ENCODE results near the gene BRD1.

The BRD1 gene

DNA sequence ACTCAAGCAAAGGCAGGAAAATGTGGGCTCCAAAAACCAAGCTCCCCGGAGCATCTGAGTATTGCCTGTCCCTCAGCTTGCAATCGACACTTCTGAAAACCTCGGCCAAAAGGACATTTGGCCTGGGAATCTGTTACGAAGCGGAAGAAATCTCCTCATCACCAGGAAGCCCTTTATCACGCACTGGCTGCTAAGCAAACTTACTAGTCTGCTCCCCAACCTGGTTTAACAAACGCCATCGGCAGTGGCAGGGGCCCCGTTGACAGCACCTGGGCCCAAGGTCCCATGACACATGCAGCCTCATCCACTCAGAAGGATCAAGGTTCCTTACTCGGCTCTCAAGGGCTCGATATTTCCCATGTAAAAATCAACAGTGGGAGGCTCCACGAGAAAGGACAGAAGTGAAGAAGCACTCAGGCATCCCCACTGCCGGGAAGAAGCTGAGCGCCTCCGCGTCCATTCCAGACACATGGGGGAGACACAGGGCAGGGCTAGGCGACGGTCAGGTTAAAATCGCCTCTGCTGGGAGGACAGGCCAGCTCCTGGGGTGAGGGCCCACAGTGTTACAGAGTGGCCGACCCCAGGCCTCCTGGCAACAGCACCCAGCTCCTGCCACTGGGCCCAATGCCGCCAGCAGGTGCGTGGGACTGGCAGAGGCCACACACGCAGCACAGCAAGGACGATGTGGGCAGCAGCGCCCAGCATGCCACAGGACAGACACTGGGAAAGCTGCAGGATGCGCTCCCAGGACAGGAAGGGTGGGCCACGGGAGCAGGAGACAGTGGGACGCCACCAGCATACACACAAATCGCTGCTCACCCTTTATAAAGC lies 27.1 kb downstream of the BRD1 start:
- DNase-seq = no peak

DNA sequence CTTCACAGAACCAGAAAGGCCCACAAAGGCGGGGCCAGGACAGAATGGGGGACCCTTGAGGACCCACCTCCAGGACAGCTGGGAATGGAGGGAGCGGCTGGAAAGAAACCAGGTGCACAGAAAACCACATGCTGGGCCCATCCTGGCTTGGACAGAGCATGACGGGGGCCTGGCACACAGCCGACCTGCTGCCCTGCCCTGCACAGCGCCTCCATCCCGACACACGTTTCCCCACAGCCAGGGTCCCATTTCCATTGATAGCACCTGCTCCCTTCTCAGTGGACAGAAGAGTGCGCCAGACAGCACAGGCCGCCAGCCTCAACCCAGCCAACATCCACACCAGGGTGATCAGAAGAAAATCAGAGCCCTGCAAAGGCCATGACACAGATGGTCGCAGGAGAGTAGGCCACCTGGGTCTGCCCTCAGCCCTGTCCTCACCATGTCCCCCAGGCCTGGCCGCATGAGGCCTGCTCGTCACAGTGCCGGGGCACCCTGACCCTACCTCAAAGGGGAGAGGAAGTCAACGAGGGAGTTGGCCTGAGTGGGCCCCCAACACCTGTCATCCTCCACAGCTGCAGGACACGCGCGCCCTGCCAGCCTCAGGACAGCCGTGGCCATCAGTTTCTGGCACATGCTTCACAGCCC lies 28.1 kb downstream of the BRD1 start:
- DNase-seq = no peak

DNA sequence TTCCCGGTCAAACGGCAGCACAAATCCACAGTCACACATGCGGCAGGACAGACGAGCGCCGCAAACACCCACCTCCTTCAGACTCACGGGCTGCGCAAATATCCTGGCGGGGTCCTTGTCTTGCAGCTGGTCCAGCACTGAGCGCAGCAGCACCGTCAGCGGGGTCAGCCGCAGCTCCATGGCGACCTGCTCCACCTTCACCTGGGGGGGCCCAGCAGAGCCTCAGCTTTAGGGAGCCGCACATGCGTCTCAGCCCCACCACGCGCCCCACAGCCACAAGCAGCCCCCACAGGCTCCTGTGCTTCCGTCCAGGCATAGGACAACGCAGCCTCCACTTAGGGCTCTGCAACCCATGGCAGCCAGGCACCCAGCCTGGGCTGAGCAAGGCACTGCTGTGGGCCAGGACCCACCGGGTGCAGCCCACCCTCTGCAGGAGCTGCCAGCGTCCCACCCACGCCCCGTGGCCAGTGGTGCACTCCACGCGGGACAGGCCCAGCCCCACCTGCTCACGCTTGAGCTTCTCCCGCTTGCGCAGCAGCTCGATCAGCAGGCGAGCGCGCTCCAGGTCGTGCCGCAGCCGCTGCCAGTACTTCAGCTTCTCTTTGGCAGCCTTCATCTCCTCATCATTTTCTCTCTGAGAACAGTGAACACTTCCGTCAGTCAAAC lies 29.1 kb downstream of the BRD1 start:
- no peak for DNase-seq

DNA sequence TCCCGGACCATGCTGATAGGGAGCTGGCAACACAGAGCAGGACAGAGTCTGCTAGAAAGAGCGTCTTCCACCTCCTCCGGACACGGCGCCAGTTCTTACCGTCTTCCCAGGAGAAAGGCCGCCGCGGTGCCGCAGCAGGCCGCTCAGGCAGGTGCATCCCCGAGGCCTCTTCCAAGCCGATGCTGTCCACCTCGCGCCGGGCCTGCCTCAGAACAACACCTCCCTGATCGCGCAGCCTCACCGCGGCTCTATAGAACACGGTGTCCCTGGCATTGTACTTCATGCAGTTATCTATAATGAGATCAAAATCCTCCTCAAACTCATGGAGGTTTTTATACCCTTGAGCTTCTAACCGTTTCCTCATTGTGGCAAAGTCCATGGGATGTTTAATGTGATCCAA lies 30.0 kb downstream of the BRD1 start:
- no peak for DNase-seq

DNA sequence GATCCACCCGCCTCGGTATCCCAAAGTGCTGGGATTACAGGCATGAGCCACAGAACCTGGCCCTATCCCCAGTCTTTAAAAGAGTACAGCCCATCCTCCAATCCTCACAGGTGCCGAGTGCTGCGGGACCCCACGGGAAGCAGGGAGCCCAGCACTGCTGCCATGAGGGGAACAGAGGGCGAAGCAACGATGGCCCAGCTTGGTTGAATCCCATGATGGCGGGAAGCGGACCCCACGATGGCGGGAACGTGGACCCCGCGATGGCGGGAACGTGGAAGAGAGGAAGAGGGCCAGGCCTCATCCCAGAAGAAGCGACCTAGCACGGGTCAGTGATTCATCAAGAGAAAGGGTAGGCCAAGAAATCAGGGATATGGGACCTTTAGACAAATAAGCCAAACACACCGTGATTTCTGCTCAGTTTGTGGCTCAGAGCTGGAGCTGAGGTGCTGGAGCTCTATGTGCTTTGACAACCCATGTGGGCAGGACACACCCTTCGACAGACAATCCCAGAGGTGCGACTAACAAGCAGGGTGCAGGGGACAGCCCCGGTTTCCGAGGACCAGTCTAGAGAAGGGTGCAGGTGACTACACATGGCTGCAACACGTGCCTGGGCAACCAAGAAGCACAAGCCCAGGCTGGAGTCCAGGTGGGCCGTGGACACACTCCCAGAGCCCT lies 30.9 kb downstream of the BRD1 start:
- DNase-seq = no peak

DNA sequence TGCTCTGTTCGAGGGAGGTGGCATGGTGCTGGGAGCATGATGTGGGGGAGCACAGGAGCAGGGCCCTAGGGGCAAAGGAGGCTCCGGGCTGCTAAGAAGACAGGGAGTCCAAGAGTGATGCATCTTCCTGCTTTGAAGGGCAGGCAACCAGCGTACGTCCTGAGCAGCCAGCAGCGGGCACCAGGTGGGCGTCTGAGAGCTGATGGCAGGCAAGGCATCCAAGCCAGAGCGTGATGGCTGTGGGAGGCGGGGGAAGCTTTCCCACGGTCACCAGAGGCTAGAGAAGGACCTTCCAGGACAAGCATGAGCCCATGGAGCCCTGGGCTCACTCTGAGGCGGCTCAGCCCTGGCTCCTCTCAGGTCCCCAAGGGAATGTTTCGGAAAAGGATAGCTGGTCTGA lies 32.2 kb downstream of the BRD1 start:
- no peak for DNase-seq

DNA sequence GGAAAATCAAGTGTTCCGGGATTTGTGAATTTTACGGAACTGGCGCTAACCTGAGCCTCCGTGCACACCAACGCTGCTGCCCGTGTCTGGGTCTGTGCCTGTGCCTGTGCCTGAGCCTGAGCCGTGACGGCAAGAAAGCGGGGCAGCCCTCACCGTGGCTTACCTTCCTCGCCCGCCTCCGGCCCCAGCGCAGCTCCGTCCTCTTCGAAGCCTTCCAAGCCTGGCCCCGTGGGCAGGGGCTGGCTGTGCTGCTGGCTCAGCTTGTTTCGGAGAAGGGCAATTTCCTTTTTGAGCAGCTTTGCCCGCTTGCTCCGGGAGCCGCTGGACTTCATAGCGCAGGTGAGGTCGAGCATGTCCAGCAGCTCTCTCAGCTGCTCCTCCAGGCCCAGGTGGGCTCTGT lies 33.8 kb downstream of the BRD1 start:
- no peak for DNase-seq

DNA sequence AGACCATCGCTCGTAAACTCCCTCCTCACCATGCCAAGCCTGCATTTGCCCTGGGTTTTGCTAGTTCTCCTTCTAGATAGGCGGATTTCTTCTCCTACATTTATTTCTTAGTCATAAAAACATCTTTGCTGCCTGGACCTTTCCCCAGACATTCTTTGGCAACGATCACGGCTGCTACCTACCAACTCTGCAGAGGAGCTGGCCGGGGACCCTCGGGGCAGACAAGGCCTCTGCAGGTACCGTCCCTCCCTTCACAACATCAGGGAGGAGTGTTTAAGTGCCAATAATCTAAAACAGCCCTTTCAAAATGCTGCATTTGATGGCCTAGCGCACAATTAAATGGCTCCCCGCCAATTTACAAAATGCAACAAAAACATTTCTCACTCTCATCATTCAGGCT lies 34.4 kb downstream of the BRD1 start:
- DNase-seq = no peak

DNA sequence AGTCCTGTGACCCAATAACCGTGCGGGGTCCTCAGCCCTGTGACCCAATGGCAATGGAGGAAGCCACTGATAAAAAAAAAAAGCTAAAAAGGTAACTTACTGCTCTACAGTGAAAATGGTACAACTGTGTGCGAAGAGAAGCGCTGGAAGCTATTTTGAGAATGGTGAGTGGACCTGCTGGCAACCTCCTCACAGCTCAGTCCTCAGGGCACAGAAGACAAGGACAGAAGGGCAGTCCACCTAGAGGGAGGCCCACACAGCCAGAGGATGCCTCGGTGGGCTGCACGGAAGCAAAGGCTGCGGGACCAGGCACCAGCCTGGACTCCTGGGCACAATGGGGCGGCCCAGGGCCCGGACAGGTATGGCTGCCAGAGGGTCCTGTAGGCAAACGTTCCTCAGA lies 35.6 kb downstream of the BRD1 start:
- no peak for DNase-seq

DNA sequence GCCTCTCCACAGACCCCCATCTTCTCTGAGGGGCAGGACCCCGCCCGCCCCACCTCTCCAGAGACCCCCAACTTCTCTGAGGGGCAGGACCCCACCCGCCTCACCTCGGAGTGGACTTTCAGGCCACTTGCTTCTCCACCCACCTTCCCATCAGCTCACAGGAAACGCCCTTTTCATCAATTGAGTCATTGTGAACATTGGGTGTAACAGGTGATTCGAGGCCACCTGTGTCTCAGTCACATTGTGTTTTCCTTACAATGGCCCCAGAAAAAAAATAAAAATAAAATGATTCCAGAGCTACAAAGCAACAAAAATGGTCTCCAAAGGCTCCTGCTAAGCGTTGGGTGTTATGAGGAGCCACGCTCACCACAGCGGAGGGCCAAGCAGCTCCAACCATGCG lies 36.0 kb downstream of the BRD1 start:
- DNase-seq = no peak

DNA sequence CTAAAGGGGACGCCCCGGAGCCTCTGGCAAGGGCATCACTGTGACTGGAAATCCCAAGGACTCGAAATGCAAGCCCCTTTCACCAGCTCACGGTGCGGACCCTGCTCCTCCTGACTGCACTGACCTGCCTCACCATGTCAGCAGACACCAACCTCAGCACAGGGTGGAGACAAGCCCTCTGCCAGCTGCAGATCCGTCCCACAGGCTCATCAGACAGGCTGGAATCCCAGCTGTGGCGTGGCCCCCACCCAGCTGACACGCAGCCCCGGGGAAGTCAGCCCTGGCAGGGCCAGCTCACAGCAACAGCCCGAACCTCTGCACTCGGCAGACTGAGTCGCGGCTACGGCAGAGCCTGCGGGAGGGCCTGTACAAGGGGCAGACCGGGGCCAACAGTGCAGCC lies 36.8 kb downstream of the BRD1 start:
- no peak for DNase-seq

DNA sequence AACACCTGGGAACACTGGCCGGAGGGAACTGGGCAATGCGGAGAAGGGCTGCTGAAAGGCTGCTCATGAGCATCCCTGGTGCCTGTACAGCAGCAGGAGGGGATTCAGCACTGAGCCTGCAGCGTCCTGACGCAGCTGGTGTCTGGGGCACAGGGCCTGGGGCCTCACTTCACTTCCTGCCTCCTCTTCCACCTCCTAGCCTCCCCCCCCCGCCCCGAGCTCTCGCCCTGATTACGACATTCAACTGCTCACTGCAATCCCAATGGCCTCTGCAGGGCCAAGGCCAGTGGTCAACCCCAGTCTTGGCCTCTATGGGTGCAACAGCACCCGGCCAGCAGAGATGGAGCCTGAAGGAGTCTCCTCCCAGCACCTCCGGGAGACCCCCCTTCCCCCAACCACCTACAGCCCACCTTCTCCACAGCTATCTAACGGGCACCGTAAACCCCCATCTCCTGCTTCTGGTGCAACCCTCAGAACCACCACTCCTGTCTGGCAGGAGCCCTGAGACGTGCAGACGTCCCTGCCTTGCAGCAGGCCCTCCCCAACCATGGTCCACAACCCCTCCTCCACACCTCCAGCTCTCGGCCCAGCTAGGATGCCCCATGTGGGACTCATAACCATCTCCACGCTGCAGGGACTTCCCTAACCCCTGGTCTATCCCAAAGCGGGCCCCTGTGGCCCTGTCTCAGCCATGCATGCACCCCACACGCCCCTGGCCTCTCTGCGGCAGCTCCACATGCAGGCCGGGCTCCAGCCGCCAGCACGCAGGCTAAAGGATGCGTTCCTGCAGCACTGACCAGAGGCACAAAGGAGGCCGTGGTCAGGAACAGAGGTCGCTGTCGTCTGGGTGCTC lies 38.2 kb downstream of the BRD1 start:
- no peak for DNase-seq

DNA sequence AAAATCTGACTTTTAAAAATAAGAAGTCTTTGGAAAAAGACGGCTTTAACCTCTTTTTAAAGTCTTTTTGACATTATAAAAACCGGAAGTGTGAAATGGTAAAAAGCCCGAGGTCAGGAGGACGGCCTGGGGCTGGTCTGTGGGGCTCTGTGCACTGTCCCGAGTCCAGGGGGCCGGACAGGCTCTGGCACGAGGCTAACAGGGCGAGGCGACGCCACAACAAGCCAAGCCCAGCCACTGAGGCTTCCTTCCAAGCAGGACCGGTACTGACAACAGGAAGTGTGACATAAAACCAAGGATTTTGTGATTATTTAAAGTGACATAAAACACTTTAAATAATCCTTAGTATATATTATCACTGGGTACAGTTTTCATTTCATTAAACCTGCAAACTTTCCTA lies 39.2 kb downstream of the BRD1 start:
- DNase-seq = no peak

DNA sequence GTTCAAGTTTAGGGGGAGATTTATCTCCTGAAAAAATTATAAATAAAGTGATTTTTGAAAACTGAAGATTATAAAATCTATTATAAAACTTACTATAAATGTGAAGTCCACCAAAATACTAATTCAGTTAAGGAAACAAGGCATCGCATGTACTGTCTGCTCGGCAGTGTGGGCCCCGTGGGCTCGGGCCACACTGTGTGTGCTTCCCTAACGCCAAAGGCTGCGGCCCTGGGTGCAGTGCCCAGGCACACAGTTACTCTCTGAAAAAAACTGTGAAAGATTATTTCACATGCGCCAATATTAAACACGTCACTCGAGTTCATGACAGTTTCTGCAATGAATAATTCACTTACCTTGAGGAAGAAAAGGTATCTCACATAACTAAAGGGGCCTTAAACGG lies 39.8 kb downstream of the BRD1 start:
- no peak for DNase-seq

DNA sequence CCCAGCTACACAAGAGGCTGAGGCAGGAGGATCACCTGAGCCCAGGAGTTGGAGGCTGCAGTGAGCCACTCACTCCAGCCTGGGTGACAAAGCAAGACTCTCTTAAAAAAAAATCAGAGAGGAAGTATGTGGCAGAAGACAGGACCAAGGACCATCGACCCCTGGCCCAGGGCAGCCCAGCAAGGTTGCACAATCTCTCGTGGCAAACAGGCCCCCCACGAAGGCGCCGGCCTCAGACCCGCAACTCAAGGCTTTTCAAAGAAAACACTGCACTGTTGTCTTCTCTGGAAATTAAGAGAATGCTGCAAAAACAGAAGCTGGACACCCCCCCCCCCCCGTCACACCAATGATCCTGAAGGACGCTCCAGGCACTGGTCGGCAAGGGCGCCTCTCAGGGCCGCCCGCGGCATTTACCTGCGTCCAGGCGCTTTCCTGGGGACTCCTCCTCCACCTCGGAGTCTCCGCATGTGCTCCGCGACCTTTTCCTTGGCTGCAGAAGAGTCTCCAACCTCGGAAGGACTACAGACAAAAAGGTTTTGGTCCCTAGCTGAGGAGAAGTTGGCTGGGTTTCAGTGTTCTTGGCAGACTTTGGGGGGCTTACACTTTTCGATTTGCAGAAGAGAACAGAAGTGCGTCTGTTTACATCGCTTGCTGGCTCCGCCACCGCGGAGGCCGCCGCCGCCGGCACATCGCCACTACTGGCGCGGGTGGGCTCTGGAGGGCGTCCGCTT lies 40.5 kb downstream of the BRD1 start:
- DNase-seq = no peak

DNA sequence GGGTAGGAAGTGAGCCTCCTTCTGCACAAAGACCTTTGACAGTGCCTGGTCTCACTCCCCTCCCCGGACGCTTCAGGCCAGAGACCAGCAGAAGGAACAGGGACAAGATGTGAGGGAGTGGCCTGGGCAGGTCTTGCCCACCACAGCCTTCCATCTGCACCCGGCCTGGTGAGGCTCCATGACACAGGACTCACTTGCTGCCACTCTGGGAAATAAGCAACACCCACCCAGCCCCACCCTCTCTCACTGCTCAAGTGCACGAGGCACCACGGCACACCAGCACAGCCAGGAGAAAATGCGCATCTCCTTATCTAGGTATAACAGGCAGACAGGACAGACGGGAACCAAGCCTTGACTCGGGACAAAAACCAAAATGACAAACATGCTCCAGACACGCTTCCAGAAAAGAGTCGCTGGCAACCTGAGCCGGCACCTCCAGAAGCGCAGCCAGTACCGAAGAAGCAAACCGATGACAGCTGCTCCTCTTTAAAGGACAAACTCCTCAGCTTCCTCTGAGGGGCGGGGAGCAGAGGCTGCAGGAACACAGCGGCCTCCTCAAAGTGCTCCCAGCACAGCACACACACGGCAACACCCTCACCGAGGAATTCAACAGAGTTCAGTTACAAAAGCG lies 41.7 kb downstream of the BRD1 start:
- no peak for DNase-seq

DNA sequence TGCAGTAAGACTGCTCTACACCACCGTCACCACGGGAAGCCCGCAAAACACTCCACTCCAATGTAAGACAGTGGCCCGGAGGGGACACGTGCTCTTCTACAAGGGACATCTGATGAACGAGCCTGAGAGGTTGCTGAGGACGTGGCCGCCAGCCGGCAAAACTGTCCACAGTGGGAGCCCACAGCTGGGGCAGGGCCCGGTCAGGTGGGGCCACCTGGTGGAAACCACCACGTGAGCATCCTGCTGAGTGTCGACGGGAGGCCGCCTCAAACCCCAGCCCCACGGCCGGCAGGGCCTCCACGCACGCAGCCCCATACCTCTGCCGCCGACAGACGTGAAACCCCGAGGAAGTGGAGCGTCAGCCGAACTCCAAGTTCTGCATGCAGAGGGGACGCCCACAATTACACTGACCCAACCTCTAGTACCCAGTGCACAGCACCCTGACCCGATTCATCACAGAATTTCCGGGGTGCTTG lies 42.6 kb downstream of the BRD1 start:
- DNase-seq = no peak

DNA sequence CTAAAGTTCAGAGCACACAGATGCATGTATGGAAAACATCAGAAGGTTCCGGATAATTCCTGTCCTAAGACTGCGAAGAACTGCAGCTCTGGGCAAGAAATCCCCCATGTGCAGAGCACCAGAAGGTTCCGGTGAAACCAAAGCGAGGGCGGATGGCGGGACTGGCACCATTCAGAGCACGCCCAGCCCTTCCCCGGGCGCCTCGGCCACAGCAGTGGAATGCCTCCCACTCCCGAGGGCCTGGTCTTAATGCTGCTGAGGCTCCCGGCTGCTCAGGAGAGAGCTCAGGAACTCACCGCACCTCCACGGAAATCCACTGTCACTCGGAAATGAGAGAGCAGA lies 43.1 kb downstream of the BRD1 start:
- no peak for DNase-seq

DNA sequence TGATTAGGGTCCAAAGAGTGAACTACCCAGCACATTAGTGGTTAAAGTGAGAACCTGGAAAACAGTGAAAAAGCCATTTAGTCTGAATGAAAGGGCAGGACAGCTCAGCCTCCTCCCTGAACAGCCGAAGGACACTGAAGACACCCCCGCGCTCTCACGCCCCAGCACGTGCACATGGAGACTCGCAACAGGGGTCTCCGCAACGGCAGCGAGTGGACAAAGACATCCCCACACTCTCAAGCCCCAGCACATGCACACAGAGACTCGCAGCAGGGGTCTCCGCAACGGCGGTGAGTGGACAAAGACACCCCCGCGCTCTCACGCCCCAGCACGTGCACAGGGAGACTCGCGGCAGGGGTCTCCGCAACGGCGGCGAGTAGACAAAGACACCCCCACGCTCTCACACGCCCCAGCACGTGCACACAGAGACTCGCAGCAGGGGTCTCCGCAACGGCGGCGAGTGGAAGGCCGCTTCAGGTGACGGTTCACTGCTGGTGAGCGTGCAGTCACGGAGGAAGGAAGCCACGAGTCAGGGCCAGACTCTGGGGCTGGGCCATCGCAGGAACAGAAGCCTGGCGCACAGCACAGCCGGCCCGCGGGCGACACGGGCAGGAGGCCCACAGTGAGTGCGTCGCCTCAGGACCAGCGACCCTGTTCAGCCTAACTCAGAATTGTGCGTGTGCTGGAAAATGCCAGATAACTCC lies 43.6 kb downstream of the BRD1 start:
- no peak for DNase-seq

DNA sequence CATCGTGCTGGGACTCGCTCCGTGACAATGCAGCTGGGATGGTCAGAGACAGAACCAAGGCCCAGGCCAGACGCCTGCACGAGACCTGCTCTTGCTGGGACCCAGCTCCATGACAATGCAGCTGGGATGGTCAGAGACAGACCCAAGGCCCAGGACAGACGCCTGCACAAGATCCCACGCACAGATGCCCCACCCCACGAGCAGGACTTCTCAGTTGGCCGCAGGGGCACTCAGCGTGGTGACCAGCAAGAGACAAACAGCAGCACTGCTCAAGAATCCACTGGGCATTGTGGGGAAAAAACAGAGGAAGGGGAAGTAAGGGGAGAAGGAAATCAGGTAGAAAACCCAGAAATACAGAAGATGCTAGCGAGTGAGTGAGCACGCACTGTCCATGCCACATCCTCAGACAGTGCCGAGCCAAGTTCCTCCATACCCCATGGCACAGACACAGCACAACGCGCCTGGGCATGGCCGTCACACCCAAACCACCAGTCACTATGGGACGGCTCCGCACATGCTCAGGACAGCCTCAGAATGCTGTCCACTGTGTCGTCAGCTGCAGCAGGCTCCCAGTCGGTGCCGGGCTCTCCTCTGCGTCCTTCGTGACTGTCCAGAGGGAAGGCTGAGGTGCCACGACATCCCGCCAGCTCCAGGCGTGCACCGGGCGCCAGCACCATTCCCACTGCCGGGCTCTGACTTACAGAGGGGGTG lies 44.5 kb downstream of the BRD1 start:
- no peak for DNase-seq

Data from activated CD8-positive, alpha-beta memory T cell treated with anti-CD3 and anti-CD28 coated beads, Interleukin-2, amount 50 U/mL, for 4 hours (primary cell).